ENCODE measurements around the gene IWS1. TPM values are rescaled to one million over a fixed set of nuclear protein-coding genes. Genes with fewer than 3 reads are reported as not detected.

The IWS1 gene
- total RNA-seq: 21.6 and 29.1 TPM in 2 replicates

DNA sequence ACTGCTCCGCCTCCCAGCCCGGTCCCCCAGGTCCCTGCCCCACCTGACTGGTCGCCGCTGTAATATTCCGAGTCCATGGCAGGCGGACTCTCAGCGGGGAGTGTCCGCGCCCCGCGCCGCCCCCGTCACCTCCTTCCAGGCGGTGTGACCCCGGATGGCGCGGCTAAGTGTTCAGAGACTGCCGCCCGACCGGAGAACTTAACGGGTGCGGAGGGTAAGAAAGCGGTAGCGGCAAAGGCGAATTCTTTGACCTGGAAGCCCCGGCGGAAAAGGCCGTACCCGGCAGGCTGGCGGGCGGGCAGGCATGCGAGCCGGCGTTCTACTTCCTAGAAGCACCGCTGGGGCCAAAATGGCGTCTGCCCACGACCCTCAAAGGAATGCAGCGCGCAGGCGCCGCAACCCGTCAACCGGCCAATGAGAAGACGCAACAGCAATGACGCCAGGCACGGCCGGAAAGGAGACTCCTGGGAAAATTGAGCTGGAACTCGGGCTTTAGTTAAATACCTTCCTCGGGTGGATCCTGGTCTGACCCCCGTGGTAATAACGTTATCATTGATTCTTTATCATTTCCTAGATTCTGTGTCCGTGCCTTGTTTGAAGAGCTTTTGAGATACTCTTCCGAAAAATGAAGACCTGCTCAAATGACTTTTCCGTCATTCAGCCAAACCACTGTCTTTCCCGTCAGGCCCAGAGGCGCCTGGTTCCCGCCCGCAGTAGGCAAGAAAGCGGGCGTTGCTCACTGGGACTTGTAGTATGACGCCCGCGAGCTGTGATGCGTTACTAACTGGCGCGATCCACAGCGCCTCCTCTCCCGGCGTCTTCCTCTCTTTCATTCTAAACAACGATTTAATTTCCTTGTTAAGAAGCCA, at the start of gene IWS1:
Gene IWS1 (minus strand): TSS at position 358 of the 869 bp plus-strand sequence. CDS start 281 bp downstream, at position 77.

GRCh38 chr2:127535422-127535901, 9.2 kb upstream of the IWS1 start, which contains the start of gene MYO7B:
MYO7B (plus strand) TSS chr2:127535683; CDS start chr2:127559723, 24,040 bp downstream.

Other genes starting within 250 kb of the IWS1 start
- 21.6 and 28.3 TPM in 2 replicates for gene ERCC3, start 232.3 kb downstream of the IWS1 start, total RNA-seq
- 20.8 and 22.7 TPM in 2 replicates for gene MAP3K2, start 138.5 kb downstream of the IWS1 start, total RNA-seq
- gene PROC, start 108.1 kb downstream of the IWS1 start, total RNA-seq: not detected in 2 replicates
- gene MYO7B, start 9.2 kb upstream of the IWS1 start, total RNA-seq: under 0.01 TPM in 2 replicates
- not detected in 2 replicates for gene GPR17, start 119.7 kb upstream of the IWS1 start, total RNA-seq
- 2.5 and 3.7 TPM in 2 replicates for gene LIMS2, start 149.0 kb upstream of the IWS1 start, total RNA-seq
- 3.4 and 4.0 TPM in 2 replicates for gene SFT2D3, start 175.0 kb upstream of the IWS1 start, total RNA-seq